Chondrocyte (in vitro differentiated cells): Measurements from ENCODE around the gene MYO19. TPM values are rescaled to one million over a fixed set of nuclear protein-coding genes. Genes with fewer than 3 reads are reported as not detected.

ENCODE experiments used
- DNase-seq: peaks from one replicate; pipeline ENCODE4 v3.0.0; 2021; ENCODE audit warnings: mixed read lengths, low spot score
- H3K27ac Mint-ChIP-seq: one replicate; pipeline ENCODE4 v1.8.0; 2021; ENCODE audit warnings: mild to moderate bottlenecking, moderate library complexity, mixed read lengths; ENCODE audit not compliant: unreplicated experiment
- H3K27me3 Mint-ChIP-seq: 2 replicates; pipeline ENCODE4 v1.8.0; 2021; ENCODE audit warnings: low read depth, mixed read lengths
- H3K36me3 Mint-ChIP-seq: 2 replicates; pipeline ENCODE4 v1.8.0; 2021; ENCODE audit warnings: low read depth, mixed read lengths
- H3K4me1 Mint-ChIP-seq: 2 replicates; pipeline ENCODE4 v1.8.0; 2021; ENCODE audit warnings: low read depth, mild to moderate bottlenecking, mixed read lengths
- H3K4me3 Mint-ChIP-seq: one replicate; pipeline ENCODE4 v1.8.0; 2021; ENCODE audit warnings: mild to moderate bottlenecking, moderate library complexity, mixed read lengths; ENCODE audit not compliant: unreplicated experiment
- H3K9me3 Mint-ChIP-seq: 2 replicates; pipeline ENCODE4 v1.8.0; 2021; ENCODE audit warnings: low read depth, mixed read lengths
- total RNA-seq: library from RNA; stranded (reverse); gene quantifications from 3 replicates; pipeline ENCODE4 v1.2.1, GENCODE V29; 2021
- TF ChIP-seq, protein P1 (sequence below): fragments of 200-600 bp; sonication (generic); IDR thresholded peaks from 2 replicates; pipeline ENCODE4 v1.5.0; 2021; ENCODE audit warnings: antibody characterized with exemption, mild to moderate bottlenecking, moderate library complexity

Gene MYO19
- total RNA-seq, 1 donor from 2014 or later = 52.6 TPM

DNA sequence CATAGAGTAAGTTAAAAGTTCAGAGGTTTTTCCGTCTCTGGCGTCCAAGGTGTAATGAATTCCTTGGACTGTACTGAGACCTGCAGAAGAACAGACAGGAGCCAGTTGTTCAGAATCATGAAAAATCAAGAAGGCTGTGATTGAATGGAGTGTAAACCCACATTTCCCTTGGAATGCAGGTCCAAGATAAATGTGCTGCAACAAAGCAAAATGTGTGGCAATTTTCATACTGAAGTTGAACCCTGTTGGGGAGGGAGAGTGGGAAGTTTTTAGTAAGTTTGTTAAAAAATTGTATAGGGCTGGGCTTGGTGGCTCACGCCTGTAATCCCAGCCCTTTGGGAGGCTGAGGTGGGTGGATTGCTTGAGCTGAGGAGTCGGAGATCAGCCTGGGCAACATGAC lies 31.4 kb upstream of the MYO19 start:
- no peaks in the 10 kb centered on the region for H3K9me3 Mint-ChIP-seq

DNA sequence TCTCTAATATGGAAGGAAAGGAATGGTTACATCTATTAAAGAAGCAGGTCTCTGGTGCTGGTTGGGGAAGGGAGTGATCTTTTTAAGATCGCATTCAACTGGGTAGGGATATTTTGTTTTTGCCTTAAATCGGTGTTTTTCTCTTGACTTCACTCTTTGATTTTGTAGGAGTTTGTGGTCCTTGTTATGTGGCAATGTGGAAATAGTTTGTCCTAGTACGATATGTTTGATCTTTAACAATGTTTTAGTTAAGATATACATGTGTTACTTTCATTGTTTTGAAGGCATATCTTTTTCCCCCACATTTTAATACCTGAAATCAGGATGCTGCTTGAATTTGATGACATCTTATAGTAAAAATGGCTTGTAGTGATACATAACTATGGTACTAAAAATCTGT lies 18.8 kb upstream of the MYO19 start:
- Mint-ChIP-seq H3K9me3 (no peaks in the 10 kb centered on the region), H3K4me1 (peaks cover 31% of the 10 kb centered on the region), H3K27me3 (no peaks in the 10 kb centered on the region), H3K4me3 (no peak overlapping the region), H3K27ac (no peak overlapping the region), H3K36me3 (peaks cover 17% of the 10 kb centered on the region)
- TF ChIP-seq, protein P1, sequence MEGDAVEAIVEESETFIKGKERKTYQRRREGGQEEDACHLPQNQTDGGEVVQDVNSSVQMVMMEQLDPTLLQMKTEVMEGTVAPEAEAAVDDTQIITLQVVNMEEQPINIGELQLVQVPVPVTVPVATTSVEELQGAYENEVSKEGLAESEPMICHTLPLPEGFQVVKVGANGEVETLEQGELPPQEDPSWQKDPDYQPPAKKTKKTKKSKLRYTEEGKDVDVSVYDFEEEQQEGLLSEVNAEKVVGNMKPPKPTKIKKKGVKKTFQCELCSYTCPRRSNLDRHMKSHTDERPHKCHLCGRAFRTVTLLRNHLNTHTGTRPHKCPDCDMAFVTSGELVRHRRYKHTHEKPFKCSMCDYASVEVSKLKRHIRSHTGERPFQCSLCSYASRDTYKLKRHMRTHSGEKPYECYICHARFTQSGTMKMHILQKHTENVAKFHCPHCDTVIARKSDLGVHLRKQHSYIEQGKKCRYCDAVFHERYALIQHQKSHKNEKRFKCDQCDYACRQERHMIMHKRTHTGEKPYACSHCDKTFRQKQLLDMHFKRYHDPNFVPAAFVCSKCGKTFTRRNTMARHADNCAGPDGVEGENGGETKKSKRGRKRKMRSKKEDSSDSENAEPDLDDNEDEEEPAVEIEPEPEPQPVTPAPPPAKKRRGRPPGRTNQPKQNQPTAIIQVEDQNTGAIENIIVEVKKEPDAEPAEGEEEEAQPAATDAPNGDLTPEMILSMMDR = no peak
- DNase-seq = no peak

More for the DNA sequence above, 31.4 kb upstream of the MYO19 start:
- Mint-ChIP-seq H3K4me1 (no peaks in the 10 kb centered on the region), H3K27ac (peak overlapping the region; percentile 22), H3K36me3 (peaks cover 36% of the 10 kb centered on the region), H3K4me3 (no peak overlapping the region), H3K27me3 (no peaks in the 10 kb centered on the region)
- TF ChIP-seq, protein P1 = no peak
- DNase-seq = no peak

DNA sequence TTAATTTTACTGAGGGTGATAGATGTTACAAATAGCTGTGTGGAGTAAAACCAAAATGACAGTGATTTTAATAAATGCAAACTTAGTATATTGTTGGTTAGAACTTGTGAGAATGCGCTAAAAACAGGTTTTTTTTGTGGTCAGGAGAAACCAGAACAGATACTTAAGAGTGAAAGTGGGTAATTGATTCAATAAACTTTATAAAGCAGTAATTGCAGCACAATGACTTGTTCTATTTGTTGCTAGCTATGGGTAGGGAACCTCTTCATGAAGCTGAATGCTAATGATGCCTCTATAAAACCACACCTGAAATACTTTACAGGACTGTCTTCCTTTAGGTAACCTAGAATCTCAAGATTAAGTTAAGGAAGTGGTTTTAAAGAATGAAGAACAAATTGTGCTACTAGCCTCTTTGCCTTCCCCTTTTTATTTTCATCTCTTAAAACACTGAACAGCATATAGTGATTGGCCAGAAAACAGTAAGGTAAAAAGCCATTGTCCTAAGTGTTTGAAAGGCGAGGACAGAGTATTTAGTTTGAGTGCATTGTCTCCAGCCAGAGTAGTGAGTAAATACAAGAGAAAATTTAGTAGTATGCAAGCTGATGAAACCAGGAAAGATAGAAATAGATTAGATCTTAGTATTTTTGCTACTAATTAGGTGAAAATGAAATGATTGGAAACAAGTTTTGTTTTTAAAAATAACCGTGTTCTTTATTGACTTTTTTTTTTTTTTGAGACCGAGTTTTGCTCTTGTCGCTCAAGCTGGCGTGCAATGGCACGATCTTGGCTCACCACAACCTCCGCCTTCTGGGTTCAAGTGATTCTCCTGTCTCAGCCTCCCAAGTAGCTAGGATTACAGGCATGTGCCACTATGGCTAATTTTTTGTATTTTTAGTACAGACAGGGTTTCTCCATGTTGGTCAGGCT lies 16.1 kb upstream of the MYO19 start:
- Mint-ChIP-seq H3K27ac (peak overlapping the region; percentile 18), H3K4me3 (no peak overlapping the region), H3K9me3 (no peaks in the 10 kb centered on the region), H3K36me3 (peaks cover 3% of the 10 kb centered on the region), H3K4me1 (peaks cover 52% of the 10 kb centered on the region), H3K27me3 (no peaks in the 10 kb centered on the region)
- no peak for DNase-seq
- TF ChIP-seq, protein P1 = no peak

DNA sequence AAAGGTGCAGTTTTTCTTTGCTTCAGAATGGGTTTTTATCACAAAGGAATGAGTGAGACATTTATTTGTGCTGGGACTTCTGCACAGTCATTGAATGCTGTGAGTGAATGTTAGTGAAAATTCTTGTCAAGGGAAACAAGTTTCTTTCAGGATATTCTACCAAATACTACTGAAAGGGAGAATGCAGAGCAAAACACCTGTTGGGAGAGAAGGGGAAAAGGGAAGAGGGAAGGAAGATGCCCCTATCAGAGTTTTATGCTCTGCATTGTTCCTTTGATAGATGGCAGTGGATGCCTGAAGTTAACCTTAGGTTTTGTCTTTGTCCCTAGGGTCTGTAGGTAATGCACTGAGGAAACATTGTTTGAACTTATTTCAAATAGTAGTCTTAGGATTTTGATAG lies 13.1 kb upstream of the MYO19 start:
- Mint-ChIP-seq H3K9me3 (no peaks in the 10 kb centered on the region), H3K27ac (peak overlapping the region; percentile 94), H3K27me3 (no peaks in the 10 kb centered on the region), H3K4me1 (peaks cover 51% of the 10 kb centered on the region), H3K4me3 (peak overlapping the region; percentile 94), H3K36me3 (no peaks in the 10 kb centered on the region)
- TF ChIP-seq, protein P1 = no peak
- no peak for DNase-seq

DNA sequence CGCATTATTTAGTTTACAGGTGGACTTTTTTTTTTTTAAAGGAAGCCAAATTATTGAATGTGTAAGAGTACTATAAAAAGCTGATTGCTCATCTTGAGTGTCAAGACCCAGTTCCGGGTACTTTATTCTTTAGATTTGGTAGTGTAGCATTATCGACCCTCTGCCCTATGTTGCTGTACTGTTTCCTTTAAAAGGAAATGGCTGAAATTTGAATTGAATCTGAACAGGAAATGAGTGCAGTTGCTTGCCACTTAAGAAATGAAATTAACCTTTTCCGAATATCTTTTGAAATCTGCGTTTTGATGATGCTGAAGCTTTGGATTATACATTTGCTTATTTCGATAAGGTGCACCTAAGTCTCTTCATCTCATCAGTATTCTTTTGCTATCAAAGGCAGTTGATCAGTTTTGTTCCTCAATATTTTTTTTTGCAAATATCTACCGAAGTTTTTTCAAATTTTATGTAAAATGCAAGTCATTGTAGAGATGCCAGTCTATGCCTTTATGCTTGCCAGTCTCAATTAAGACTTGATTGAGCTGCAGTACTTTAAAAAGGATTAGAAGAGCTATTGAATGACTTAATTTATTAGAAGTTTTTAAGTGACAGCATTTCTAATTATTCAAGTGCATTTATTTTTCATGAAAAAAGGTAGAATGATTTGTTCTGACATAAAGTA lies 11.9 kb upstream of the MYO19 start:
- DNase-seq = no peak
- H3K36me3 Mint-ChIP-seq = no peaks in the 10 kb centered on the region
- no peaks in the 10 kb centered on the region for H3K27me3 Mint-ChIP-seq
- no peaks in the 10 kb centered on the region for H3K9me3 Mint-ChIP-seq
- H3K4me3 Mint-ChIP-seq = peak overlapping the region; percentile 94
- H3K27ac Mint-ChIP-seq = peak overlapping the region; percentile 95
- TF ChIP-seq, protein P1 = no peak
- peaks cover 47% of the 10 kb centered on the region for H3K4me1 Mint-ChIP-seq
